Measurements from ENCODE around the gene PSMB7.

PSMB7 gene

DNA sequence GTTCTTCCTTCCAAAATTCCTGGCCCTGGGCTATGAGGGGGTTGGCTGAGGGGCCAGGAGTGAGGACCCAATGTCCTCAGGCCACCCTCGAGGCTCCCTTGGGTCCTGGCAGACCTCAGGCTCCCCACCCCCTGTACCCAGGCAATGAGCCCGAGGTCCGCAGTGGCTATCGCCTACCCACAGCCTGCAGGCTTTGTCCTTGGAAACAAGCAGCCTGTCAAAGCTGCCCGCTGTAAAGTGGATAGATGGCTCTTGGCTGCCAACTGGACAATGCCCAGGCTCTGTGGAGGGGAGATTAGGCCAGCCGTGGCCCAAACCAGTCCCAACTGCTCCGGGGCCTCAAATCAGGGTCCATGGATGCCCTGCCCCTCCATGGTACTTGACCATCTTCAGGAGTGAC is 32.8 kb upstream of the PSMB7 start:
- Histone ChIP-seq H3K36me3 (ENCODE audit: control insufficient read depth, insufficient read depth, low read length) (no peaks in the 10 kb centered on the region), H3K27me3 (replicated peaks; ENCODE audit: control insufficient read depth, insufficient read depth, low read length) (peaks cover 1% of the 10 kb centered on the region), H3K4me3 (replicated peaks; ENCODE audit: low read depth, low read length) (no peak overlapping the region)
- TF ChIP-seq CTCF (IDR thresholded peaks at IDR 0.05; ENCODE audit: insufficient read depth, low read length, poor library complexity, severe bottlenecking), result no peak
- no peak for DNase-seq (ENCODE audit: extremely low read depth, insufficient read length)

- Histone ChIP-seq H3K27me3 (replicated peaks; ENCODE audit: control insufficient read depth, insufficient read depth, low read length) (peaks cover 1% of the 10 kb centered on the region), H3K4me3 (replicated peaks; ENCODE audit: low read depth, low read length) (no peak overlapping the region), H3K36me3 (ENCODE audit: control insufficient read depth, insufficient read depth, low read length) (no peaks in the 10 kb centered on the region)
- no peak for DNase-seq (ENCODE audit: extremely low read depth, insufficient read length)
- TF ChIP-seq CTCF (IDR thresholded peaks at IDR 0.05; ENCODE audit: insufficient read depth, low read length, poor library complexity, severe bottlenecking), result no peak
Measured at GRCh38 chr9:124447297-124447661, 32.0 kb upstream of the PSMB7 start.

GRCh38 chr9:124444166-124444565 is 28.9 kb upstream of the PSMB7 start:
- Histone ChIP-seq H3K4me3 (replicated peaks; ENCODE audit: low read depth, low read length) (no peak overlapping the region), H3K27me3 (replicated peaks; ENCODE audit: control insufficient read depth, insufficient read depth, low read length) (no peaks in the 10 kb centered on the region; the same call in 1 of the 2 replicates), H3K36me3 (ENCODE audit: control insufficient read depth, insufficient read depth, low read length) (no peaks in the 10 kb centered on the region)
- DNase-seq (ENCODE audit: extremely low read depth, insufficient read length), result no peak
- TF ChIP-seq CTCF (IDR thresholded peaks at IDR 0.05; ENCODE audit: insufficient read depth, low read length, poor library complexity, severe bottlenecking), result no peak

DNA sequence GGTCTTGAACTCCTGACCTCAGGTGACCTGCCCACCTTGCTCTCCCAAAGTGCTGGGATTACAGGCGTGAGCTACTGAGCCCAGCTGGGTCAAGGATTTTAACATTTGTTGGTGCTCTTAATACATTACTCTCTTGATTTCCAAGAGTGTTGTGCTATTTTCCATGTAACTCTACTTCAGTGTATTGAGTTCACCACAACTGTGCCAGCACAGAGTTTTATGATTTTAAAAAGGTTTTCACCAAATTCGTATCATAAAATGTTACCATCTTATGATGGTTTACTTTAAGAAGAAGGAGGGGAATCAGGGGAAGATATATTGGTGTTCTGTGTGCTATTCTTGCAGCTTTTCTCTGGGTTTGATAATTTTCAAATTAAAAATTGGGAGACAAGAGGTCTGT is 28.4 kb upstream of the PSMB7 start:
- H3K27me3 ChIP-seq (replicated peaks; ENCODE audit: control insufficient read depth, insufficient read depth, low read length), result no peaks in the 10 kb centered on the region; the same call in 1 of the 2 replicates
- no peaks in the 10 kb centered on the region for H3K36me3 ChIP-seq (ENCODE audit: control insufficient read depth, insufficient read depth, low read length)
- TF ChIP-seq CTCF (IDR thresholded peaks at IDR 0.05; ENCODE audit: insufficient read depth, low read length, poor library complexity, severe bottlenecking), result no peak
- H3K4me3 ChIP-seq (replicated peaks; ENCODE audit: low read depth, low read length), result no peak overlapping the region
- no peak for DNase-seq (ENCODE audit: extremely low read depth, insufficient read length)

DNA sequence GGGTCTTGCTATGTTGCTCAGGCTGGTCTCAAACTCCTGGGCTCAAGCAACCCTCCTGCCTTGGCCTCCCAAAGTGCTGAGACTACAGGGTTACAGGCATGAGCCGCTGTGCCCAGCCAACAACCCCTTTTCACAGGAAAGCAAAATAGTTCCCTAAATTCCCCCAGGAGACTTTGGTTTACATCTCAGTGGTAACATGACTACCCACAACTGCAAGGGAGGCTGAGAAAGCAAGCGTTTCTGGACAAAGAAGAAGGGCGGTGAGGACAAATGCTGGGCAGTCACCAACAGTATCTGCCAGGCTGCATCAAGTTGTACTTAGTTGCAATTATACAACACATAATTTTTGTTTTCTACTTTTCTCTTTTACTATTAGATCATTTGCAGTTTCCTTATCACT is 27.6 kb upstream of the PSMB7 start:
- TF ChIP-seq CTCF (IDR thresholded peaks at IDR 0.05; ENCODE audit: insufficient read depth, low read length, poor library complexity, severe bottlenecking), result no peak
- DNase-seq (ENCODE audit: extremely low read depth, insufficient read length), result no peak
- no peaks in the 10 kb centered on the region for H3K27me3 ChIP-seq (replicated peaks; ENCODE audit: control insufficient read depth, insufficient read depth, low read length)
- H3K4me3 ChIP-seq (replicated peaks; ENCODE audit: low read depth, low read length), result no peak overlapping the region
- H3K36me3 ChIP-seq (ENCODE audit: control insufficient read depth, insufficient read depth, low read length), result no peaks in the 10 kb centered on the region

DNA sequence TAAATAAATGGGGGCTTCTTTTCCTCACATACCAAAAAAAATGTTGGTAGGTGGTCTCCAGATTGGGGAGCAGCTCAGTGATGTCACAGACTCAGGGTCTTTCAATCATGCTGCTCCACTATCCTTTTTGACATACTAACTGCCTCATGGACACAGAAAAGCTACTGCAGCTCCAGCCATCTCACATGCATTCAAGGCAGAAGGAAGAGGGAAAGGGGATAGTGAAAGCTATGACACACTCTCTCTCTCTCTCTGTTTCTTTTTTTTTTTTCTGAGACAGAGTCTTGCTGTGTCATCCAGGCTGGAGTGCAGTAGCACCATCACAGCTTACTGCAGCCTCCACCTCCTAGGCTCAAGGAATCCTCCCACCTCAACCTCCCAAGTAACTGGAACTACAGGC is 27.1 kb upstream of the PSMB7 start:
- Histone ChIP-seq H3K36me3 (ENCODE audit: control insufficient read depth, insufficient read depth, low read length) (no peaks in the 10 kb centered on the region), H3K4me3 (replicated peaks; ENCODE audit: low read depth, low read length) (no peak overlapping the region), H3K27me3 (replicated peaks; ENCODE audit: control insufficient read depth, insufficient read depth, low read length) (no peaks in the 10 kb centered on the region)
- no peak for TF ChIP-seq CTCF (IDR thresholded peaks at IDR 0.05; ENCODE audit: insufficient read depth, low read length, poor library complexity, severe bottlenecking)
- DNase-seq (ENCODE audit: extremely low read depth, insufficient read length), result no peak
